ENCODE data around the gene SCAANT1. TPM values are rescaled to one million over a fixed set of nuclear protein-coding genes. Genes with fewer than 3 reads are reported as not detected.

Gene SCAANT1
- total and polyA plus RNA-seq, 8 donors: not detected

DNA sequence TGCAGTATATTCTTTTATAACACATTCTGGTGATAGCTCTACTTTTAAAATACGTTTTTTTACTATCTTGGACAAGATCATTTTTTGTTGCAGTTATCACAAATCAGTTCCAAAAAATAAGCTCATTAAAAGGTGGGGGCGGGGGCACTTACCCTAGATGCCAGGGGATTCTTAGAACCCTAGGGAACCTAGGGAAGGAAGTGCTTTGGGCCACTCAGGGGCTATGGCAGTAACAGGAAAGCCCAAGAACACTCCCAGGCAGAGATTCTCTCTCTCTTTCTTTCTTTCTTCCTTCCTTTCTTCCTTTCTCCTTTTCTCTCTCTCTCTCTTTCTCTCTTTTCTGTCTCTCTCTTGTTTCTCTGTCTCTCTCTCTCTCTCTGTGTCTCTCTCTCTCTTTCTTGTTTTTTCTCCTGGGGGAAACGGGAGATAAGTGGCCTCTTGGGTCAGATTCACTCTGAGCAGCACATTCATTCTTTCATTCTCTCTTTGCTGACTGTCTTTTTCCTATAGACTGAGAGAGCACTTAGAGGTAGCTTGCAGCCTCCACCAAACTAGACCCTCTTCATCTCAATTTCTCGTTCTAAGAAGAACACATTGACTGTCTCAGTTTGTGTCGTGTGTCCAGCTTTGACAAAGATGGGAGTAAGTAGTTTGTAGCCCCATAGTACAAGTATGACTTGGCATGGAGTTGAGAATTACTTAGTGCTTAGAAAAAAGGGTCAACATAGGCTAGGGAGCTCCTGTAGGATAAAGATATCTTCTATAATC is 16.6 kb downstream of the SCAANT1 start:
- FAIRE-seq: no peak

DNA sequence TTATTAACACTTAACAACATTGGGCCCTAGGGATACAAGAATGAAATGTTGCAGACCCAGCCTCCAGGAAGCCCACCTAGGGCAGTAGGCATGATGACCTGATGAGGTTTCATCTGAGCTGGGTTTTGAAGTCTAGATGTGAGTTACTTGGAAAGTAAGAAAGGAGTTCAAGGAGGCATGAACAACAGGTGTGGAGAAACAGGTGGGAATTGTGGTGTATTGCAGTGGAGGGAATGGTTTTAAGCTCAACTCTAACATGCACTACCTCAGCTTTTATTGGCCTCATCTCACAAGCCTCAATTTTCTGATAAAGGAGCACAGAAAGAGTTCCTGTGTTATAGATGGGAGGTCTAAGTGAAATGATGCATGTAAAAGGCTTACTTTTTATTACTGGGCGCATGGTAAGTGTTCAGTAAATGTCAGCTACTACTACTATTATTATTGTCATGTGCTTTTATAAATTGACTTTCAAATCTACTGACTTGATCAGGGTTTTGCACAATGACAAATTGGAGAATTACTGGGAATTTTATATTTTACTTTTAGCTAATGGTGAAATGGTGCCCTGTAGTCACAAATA is 19.3 kb downstream of the SCAANT1 start:
- no peaks in the 10 kb centered on the region for H3K27me3 ChIP-seq
- WGBS, 2 donors: 91 to 100% methylated on average over 1 of the region's 1 CpG
- intact Hi-C loops (cut with DNase I): no loop called here
- TF ChIP-seq, protein P1, sequence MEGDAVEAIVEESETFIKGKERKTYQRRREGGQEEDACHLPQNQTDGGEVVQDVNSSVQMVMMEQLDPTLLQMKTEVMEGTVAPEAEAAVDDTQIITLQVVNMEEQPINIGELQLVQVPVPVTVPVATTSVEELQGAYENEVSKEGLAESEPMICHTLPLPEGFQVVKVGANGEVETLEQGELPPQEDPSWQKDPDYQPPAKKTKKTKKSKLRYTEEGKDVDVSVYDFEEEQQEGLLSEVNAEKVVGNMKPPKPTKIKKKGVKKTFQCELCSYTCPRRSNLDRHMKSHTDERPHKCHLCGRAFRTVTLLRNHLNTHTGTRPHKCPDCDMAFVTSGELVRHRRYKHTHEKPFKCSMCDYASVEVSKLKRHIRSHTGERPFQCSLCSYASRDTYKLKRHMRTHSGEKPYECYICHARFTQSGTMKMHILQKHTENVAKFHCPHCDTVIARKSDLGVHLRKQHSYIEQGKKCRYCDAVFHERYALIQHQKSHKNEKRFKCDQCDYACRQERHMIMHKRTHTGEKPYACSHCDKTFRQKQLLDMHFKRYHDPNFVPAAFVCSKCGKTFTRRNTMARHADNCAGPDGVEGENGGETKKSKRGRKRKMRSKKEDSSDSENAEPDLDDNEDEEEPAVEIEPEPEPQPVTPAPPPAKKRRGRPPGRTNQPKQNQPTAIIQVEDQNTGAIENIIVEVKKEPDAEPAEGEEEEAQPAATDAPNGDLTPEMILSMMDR (IDR thresholded peaks at IDR 0.05): no peak
- no peak overlapping the region for H3K27ac ChIP-seq
- H3K36me3 ChIP-seq: no peaks in the 10 kb centered on the region
- ATAC-seq: no peak
- H3K9me3 ChIP-seq: no peaks in the 10 kb centered on the region
- FAIRE-seq: no peak
- H3K4me3 ChIP-seq: no peak overlapping the region
- DNase-seq: no peak
- H3K4me1 ChIP-seq: peaks cover 4 to 7% (median 6%) of the 10 kb centered on the region in 3 donors

More for the DNA sequence above, 16.6 kb downstream of the SCAANT1 start:
- ATAC-seq (no peak), DNase-seq (no peak)
- H3K36me3 ChIP-seq: no peaks in the 10 kb centered on the region
- H3K4me3 ChIP-seq: no peak overlapping the region
- no peak overlapping the region for H3K27ac ChIP-seq
- H3K4me1 ChIP-seq: peaks cover 4 to 7% (median 6%) of the 10 kb centered on the region in 3 donors
- H3K9me3 ChIP-seq: no peaks in the 10 kb centered on the region
- H3K27me3 ChIP-seq: no peaks in the 10 kb centered on the region
- intact Hi-C loops (cut with DNase I): no loop called here
- TF ChIP-seq, protein P1 (IDR thresholded peaks at IDR 0.05): no peak
- WGBS, 2 donors: 81 to 85% methylated on average over 5 of the region's 5 CpGs

DNA sequence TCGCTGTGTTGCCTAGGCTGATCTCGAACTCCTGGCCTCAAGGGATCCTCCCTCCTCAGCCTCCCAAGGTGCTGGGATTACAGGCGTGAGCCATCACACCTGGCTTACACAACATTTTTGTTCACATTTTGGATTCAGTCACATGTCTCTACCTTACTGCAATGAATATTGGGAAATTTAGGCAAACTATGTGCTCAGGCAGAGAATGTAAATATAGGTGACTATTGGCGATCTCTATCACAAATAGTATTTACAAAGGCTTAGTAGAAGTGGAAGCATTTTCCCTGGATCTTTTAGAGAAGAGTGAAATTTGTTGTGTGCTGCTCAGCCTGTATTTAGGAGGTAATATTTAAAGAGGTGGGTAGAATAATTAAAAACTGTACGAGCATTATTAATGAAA is 20.7 kb downstream of the SCAANT1 start:
- no peaks in the 10 kb centered on the region for H3K27me3 ChIP-seq
- no peak overlapping the region for H3K4me3 ChIP-seq
- no peaks in the 10 kb centered on the region for H3K9me3 ChIP-seq
- no peaks in the 10 kb centered on the region for H3K36me3 ChIP-seq
- peaks cover 4 to 8% (median 7%) of the 10 kb centered on the region in 3 donors for H3K4me1 ChIP-seq
- intact Hi-C loops (cut with DNase I): no loop called here
- ATAC-seq (no peak), FAIRE-seq (no peak), DNase-seq (no peak)
- TF ChIP-seq, protein P1 (IDR thresholded peaks at IDR 0.05): no peak
- H3K27ac ChIP-seq: no peak overlapping the region
- 83 to 89% methylated on average over 5 of the region's 5 CpGs for WGBS, 2 donors

DNA sequence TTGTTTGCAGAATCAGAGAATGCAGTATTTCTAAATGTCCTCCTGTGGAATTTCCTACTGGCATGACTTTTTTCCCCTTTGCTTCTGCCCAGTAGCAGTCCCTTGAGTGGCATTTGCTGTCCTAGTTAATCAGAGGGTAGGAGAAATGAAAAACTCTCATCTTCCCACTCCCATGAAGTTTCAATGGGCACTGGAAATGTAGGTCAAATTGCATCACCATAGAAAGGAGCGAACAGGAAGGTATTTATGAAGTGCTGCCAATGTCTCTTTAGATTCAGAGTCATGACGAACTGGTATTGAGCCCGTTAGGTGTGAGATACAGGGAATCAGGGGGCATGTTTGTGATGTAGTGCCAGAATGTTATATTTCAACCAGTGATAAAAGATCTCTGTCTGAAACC is 25.3 kb downstream of the SCAANT1 start:
- 42 to 44% methylated on average over 3 of the region's 3 CpGs for WGBS, 2 donors
- H3K4me3 ChIP-seq: no peak overlapping the region
- DNase-seq (no peak), ATAC-seq (peak in 3 of 4 donors; percentile 20 to 60 (median 40)), FAIRE-seq (no peak)
- no peaks in the 10 kb centered on the region for H3K27me3 ChIP-seq
- intact Hi-C loops (cut with DNase I): no loop called here
- TF ChIP-seq, protein P1 (IDR thresholded peaks at IDR 0.05): no peak
- no peak overlapping the region for H3K27ac ChIP-seq
- no peaks in the 10 kb centered on the region for H3K9me3 ChIP-seq
- no peaks in the 10 kb centered on the region for H3K36me3 ChIP-seq
- peaks cover 0 to 7% (median 0%) of the 10 kb centered on the region in 3 donors for H3K4me1 ChIP-seq

DNA sequence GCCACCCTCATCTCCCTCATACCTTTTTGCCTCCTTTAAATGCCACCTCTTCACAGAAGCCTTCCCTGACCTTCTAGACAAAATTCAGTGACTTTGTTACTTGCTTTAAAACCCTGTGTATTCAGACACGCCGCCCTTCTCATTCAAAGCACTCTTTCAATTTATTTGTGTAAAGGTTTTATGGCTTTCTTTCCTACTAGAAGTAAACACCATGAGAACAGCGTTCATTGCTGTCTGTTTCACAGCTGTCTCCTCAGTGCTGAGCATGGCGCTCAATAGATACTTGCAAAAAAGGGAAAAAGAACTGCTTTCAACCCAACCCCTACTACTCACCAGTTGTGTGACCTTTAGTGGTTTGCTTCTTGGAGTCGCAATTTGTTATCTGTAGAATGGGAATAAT is 31.5 kb downstream of the SCAANT1 start:
- ATAC-seq (no peak), DNase-seq (no peak), FAIRE-seq (no peak)
- Histone ChIP-seq H3K4me1 (peaks cover 2 to 14% (median 14%) of the 10 kb centered on the region in 3 donors), H3K27me3 (no peaks in the 10 kb centered on the region), H3K27ac (no peak overlapping the region), H3K9me3 (no peaks in the 10 kb centered on the region), H3K36me3 (no peaks in the 10 kb centered on the region), H3K4me3 (no peak overlapping the region)
- intact Hi-C loops (cut with DNase I): no loop called here
- WGBS, 2 donors: 83 to 85% methylated on average over 5 of the region's 5 CpGs
- TF ChIP-seq, protein P1 (IDR thresholded peaks at IDR 0.05): no peak

All from pancreas (tissue), 10 donors.